Amniotic stem cell (primary cell): ENCODE results near the gene LRIT2.

ENCODE experiments used
- DNase-seq: peaks from one replicate; lab custom pipeline; 2025; lab: John Stamatoyannopoulos, UW

The LRIT2 gene

DNA sequence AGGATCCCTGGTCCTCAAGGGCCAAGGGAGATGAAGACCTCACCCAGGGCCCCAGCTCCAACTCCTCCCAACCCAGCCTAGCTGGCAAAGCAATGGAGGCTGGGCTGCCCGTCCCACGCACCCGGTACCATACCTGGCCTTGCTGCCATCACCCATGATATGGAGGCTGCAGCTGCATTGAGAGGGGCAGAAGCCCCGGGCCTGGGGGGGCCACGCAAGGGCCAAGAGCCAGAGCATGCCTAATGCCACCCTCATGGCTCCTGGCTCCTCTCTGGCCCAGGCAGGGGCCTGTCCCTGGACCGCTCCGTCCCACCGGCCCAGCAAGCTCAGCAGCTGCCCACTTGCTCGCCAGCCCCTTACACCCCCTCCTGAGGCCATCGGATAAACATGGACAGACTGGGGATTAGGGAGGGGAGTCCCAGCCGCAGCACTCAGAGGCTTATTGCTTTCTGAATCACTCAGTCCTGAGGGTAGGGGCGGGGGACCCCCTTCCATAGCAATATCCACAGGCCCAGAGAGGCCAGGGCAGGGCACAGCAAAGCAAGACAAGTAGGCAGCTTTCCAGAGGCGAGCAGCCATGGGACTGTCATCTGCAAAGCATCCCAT lies 15.9 kb upstream of the LRIT2 start, which contains the start of gene LRIT1:
Gene LRIT1, minus strand, starts transcription at position 362 of the 606 bp plus-strand sequence. Its CDS starts 107 bp downstream, at position 255.
- no peak for DNase-seq

DNA sequence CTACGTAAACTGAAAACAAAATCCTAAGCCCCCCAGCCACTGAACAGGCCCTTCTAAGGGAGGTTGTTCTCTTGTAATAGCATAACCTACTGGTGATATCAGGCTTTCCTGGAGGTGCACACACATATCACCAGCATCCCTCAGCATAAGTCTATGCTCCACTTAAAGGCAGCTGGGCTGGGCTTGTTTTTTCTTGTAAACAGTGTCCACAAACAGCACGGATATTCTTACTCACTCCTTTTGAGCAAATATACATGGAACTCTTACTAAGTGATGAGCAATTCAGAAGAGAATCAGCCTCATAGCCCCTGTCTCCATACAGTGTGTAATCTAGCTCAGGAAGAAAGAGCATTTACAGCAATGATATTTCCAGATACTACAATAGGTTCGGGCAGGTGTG lies 13.6 kb upstream of the LRIT2 start:
- no peak for DNase-seq

DNA sequence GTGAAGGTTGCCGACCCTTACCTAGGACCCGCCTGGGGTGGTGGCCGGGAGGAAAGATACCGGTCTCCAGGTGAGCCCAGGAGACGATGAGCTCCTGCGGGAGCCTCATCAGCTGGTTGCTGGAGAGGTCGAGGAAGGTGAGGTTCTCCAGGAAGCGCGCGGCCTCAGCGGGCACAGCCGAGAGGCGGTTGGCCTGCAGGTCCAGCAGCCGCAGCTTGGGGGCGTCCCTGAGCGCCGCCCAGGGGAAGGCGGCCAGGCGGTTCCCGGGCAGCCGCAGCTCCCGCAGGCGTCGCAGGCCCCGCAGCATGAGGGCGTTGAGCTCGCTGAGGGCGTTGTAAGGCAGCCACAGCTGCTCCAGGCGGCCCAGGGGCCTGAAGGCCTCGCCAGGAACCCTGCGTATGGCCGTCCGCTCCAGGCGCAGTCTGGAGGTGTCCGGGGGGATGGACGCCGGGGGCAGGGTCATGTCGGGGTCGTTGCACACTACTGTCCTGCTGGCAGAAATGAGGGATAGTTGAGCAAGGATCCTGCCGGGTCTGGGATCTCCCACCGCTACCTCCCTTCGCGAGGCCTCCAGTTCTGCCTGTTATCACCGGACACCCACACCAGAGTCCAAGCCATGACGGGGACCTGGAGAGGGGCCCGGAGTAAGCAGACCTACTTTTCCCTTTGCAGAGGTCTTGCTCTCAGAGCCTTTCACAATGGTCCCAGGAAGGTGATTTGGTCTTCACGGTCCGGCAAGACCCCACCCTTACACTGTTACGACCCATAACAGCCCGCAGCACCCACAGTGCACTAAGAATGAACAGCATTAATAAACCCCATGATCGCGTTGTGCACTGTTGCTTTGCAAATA lies 12.1 kb upstream of the LRIT2 start:
- no peak for DNase-seq

DNA sequence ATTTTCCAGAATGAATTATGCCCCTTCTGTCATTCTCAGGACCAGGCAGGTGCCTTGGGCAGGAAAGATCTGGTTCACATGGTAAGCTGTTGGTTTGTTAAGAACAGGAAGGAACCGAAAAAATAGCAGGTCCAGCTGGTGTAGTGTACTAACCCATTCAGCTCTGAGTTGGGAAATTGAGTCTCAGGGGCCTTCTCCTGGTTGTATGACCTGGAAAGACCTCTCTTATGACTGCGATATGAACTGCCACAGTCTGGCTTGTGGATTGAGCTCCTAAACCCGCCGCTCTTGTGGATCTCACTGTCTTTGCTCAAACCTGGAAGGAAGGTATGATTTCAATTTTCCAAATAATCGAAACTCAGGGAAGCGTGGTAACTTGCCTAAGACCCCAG lies 11.5 kb upstream of the LRIT2 start:
- DNase-seq: no peak

DNA sequence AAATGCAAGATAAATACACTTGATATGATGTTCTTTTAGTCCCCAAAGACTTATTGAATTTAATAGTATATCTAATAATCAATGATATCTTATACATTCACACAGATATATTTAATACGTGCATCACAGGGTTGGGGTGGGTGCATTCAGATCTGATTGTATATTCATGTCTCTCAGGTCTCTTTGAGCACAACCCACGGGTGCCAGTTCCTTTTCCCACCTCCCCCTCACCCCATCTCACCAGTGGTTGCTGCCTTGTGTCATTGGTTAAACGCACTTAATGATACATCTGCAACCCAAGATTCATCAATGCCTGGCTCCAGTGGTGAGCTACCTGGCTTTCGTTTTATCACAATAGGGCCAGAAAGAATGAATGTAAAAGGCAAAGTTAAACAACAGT lies 9.8 kb upstream of the LRIT2 start:
- DNase-seq: no peak

DNA sequence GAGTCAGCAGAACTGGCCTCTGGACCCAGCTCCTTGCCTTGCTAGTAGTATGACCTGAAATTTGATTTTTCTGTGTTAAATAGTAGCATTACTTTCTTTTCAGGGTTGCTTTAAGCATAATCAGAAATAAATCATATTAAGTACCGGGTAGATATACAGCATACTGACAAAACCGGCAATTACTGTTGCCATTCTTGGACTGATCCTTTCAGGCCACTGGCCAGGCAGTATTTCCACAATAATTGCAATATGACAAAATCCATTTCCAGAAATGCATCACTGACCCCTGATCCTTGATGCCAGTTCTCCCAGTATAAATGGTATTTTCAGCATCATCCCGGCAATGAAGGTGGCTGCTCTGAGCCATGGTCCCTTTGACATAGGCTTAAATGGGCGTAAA lies 9.1 kb upstream of the LRIT2 start:
- DNase-seq: no peak

DNA sequence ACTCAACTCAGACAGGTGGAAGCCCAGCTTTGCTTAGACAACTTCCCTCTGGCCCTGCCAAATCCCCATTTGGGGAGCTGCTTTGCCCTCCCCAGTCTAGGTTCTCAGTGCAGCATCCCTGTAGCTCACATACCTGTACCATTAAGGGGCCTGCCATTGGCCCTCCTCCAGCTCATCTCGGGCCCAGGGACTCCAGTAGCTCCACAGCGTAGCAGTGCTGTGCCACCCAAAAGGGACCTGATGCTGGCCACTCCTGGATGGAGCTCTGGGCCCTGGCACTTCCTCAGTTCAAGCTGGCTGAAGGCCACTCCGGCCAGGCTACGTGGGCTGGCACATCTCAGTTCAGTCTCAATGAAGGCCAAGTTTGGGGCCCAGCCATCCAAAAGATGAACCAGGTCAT lies 8.6 kb upstream of the LRIT2 start:
- DNase-seq: no peak

DNA sequence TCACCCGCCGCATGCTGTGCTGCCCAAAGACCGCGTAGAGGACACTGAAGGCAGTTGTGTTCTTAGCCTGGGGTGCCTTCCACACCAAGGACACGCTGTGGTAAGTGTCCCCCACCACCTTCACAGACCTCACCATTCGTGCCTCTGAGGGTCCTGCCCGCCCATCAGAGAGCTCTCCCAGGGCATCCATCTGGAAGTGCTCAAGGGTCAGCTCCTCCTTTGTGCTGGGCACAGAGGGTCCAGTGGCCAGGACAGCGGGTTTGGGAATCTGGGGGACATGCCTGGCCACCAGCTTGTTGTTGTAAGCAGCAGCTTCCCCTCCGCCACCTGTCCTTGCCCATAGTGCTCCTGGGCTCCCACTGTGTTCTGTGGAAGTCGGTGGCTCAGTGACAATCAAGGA lies 7.0 kb upstream of the LRIT2 start:
- DNase-seq: no peak

DNA sequence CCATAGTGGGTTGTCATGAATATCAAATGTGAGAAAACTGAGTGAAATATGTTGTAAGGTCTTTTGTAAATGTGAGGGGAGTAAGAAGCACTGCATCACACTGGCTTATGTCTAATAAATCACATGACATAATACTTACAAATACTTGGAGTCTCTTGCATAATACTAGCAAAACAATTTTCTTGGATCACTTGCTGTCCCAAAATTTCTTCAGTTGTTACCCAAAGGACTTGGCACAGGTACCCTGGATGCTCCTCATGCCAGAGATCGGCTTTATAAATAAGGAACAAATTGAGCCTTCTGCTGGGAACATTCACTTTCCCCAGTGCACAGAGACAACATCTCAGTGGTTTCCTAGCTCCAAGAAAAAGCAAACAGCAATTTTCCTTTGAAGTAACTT lies 5.0 kb upstream of the LRIT2 start:
- DNase-seq: no peak

DNA sequence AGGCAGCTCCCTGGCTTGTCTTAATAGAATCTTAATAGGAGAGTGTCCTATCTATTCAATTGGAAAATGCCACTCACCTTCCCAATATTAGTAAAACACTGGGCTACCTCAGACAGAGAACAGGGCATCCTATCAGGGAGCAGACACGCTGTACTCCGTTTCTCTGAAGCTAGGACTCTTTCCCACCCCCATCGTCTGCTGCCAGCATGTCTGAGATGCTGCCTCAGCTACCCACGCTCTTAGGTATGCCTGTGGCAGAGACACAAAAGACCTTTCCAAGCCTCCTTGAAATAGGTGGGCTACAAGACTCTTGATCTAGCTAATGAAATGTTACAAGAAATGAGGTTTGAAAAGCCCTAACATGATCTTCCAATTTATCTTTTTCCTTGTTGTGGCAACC lies 2.5 kb upstream of the LRIT2 start:
- no peak for DNase-seq

DNA sequence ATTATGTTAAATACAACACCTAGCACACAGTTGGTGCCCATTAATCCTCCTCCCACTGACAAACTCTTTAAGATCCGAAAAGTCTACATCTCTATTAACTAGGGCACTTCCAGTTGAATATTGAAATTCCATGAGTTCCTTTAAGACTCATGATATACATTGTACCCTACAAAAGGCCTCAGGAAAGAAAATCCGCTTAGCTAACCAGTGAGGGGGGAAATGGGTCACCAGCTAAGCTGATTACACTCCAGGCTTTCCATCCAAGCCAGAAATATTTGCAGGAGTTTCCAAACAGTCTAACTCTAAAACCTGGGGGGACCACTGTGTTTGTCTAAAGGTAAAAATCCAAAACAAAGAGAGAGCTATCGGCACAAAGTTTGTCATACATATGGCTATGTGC lies 1.3 kb upstream of the LRIT2 start:
- DNase-seq: no peak

DNA sequence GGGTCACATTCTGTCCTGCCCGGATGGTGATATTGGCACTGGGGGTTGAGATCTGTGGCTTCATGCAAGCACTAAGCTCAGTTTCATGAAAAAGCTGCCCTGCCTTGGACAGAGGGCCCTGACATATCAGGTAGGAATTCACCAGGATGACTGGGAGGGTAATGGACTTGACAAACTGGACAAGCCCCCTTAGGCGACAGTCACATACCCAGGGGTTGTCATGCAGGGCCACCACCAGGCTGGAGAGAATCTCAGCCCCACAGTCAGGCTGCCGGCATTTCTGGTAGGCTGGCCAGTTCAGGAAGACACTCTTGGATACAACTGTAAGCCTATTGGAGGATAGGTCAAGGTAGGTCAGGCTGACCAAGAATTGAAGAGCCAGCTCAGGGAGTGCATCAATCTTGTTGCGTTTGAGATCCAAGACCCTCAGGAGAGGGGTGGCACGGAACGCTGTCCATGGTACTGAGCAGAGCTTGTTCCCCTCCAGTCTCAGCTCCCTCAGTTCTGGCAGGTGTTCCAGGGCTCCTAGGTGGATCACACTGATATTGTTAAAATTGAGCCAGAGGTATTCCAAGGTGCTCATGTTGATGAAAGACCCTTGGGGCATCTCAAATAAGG lies 824 bp downstream of the LRIT2 start:
- no peak for DNase-seq

DNA sequence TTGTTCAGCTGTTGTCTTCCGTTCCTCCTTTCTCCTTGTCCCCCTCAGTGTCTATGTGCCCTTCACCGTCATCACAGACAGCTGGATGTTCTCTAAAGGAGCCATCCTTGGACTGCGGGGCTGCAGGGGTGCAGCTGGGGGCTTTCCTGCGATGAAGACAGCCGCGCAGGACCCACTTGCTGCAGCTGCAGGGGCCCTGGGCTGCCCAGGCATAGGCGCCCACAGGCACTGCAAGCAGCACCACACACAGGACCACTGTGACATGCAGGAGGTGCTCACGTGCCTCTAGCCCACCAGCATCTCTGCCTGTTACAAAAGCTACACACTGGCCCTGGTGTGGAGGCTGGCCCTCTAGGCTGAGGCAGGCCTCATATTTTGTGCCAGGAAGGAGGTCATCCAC lies 3.4 kb downstream of the LRIT2 start:
- DNase-seq: no peak

DNA sequence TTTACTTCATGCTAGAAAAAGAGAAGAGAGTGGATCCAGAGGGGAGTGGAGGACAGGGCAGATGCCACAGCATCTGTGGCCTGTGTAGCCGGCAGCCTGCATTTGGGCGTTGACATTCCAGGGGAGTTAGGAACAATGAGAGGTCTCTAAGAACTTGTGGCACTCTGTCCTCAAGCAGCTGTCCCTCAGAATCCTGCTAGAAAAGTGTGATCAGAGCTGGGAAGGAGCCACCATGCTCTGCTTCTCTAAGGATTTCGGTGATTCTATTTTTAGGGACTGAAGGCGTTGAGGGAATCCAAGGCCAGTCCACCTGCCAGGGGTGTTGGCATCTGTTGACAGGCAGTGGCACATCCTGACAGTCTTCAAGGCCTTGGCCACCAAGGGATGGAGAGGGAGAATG lies 7.6 kb downstream of the LRIT2 start:
- no peak for DNase-seq

DNA sequence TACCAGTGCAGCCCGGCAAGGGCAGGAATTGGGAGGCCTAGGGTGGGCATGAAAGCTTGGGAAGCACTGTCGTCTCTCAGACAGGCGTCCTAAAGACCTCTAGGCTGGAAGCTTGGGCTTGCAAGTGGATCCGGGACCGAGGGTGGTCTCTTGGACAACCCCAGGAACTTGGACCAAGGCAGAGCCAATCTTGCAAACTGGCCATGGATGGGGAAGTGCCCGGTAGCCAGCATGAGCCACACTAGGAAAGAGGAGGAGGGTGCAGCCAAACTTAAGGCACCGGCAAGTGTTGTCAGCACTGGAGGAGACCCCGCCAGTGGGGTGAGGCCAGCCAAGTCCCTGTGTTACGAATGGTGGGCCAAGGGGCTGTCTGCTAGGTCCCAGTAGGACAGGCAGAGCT lies 8.5 kb downstream of the LRIT2 start:
- no peak for DNase-seq

DNA sequence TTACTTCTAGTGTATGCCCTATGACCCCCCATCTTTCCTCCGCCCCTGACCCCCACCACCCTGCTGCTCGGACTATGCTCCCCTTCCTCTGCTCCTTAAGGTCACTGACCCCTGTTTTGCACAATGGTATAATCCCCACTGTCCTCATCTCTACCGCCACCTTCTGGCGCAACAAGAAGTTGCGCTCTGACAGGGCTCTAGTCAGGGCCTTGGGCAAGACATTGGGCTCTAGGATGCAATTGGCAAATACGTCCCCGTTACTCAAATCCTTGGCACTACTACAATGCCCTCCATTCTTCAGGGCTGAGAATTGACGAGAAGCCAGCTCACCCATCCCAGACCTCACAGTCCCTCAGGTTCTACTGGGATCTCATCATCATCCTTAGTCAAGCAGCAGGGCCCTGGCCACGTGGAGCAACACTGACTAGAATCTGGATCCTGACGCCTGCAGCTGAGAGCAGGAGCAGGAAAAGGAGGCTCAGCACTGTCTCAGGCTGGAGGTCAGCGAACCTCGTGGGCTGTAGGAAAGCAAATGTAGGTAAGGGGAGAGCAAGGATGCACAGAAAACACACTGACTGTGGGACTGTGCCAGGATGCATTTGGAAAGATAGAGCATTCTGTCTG lies 10.6 kb downstream of the LRIT2 start:
- no peak for DNase-seq

DNA sequence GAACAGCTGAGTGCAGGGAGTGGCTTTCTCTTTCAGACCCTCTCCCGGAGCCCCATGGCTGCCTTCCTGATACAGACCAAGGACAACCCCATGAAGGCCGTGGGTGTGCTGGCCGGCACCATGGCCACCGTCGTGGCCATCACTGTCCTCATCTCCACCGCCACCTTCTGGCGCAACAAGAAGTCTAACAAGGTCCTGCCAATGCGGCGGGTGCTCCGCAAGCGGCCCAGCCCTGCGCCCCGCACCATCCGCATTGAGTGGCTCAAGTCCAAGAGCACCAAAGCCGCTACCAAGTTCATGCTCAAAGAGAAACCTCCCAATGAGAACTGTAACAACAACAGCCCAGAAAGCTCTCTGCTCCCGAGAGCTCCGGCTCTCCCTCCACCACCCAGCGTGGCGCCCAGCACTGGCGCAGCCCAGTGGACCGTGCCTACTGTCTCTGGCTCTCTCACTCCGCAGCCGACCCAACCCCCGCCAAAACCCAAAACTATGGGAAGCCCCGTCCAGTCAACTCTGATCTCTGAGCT lies 11.2 kb downstream of the LRIT2 start:
- no peak for DNase-seq

DNA sequence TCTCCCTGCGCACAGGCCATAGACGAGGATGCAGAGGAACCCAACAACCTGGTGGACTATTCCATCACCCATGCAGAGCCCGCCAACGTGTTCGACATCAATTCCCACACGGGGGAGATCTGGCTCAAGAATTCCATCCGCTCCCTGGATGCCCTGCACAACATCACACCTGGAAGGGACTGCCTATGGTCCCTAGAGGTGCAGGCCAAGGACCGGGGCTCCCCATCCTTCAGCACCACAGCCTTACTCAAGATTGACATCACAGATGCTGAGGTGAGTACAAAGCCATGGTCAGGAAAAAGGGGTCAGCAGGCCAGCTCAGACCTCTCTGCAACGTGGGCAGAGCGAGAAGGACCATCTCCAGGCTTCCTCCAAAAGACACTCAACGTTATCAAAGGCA lies 12.3 kb downstream of the LRIT2 start:
- DNase-seq: no peak

DNA sequence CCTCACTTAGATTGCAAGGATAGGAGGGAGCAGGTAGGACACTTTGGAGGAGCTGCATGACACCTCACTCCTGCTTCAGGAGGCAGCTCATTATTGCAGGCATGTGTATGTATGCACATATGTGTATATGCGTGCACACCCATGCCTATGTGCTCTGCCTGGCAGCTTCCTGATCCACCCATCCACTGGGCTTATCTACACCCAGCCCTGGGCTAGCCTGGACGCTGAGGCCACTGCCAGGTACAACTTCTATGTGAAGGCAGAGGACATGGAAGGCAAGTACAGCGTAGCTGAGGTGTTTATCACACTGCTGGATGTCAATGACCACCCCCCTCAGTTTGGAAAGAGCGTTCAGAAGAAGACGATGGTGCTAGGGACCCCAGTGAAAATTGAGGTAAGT lies 13.3 kb downstream of the LRIT2 start:
- DNase-seq: no peak

DNA sequence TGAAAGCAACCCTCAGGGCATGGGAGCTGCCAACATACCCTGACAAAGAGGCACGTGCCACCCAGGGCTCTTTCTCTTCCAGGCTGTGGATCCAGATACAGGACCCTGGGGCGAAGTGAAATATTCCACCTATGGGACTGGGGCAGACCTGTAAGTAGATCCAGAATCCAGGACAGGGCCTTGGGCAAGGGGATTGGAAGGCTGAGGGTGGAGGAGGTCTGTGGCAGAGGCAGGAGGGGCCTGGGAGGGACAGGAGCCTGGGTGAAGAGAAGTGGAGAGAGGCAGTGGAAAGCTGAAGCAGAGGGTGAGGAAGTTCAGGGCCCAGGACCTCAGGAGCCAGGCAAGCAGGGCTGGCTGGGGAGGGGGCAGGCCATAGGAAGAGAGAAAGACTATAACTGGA lies 13.8 kb downstream of the LRIT2 start:
- DNase-seq: no peak

DNA sequence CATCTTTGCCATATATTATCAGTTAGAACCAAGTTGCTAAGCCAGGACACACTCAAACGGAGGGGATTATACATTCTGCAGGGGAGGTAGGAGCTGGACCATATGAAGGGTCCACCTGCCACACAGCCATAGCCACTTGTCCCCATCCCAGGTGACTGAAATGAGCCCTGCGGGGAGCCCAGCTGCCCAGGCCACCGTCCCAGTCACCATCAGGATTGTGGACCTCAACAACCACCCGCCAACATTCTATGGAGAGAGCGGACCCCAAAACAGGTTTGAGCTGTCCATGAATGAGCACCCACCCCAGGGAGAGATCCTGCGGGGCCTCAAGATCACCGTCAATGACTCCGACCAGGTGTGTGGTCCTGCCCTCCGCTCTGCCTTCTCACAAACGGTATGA lies 17.3 kb downstream of the LRIT2 start:
- no peak for DNase-seq

DNA sequence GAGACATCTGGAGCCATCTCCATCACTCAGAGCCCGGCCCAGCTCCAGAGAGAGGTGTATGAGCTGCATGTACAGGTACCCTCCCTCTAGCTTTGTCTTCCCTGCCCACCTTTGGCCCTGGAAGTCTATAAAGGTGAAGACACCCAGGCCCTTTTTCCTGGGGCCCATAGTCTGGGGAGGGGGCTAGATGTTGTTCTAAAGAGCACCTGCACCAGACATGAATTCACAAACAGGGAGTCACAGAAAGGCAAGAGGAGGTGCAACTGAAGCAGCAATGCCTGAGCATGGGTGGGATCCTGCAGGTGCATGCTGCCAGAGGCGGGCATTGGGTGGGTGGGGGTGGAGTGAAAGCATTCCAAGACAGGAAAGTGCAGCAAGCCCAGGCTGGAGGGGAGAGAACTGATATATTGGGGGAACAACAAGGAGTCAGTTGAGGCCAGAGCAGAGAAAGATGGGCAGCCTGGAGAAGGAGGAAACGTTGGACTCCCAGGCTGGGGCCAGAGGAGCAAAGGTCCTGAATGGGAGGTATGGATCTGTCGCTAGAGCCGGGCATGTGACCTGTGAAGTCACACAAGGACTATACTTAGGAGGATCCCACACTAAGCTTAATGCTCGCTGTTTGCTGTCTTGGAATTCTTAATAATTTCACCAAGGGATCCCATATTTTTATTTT lies 19.4 kb downstream of the LRIT2 start:
- DNase-seq: no peak
